Left ventricle myocardium inferior (tissue), 1 donor: ENCODE data around the gene UHRF2. TPM values are rescaled to one million over a fixed set of nuclear protein-coding genes. Genes with fewer than 3 reads are reported as not detected.

Experiments used
- DNase-seq: peaks from one replicate; pipeline ENCODE4 v3.0.0-alpha.2; 2020
- H3K27ac ChIP-seq: fragments of 200-600 bp; replicated peaks from 2 replicates; pipeline ENCODE4 v1.8.0; 2021
- H3K27me3 ChIP-seq: fragments of 200-600 bp; 2 replicates; pipeline ENCODE4 v1.8.0; 2021; ENCODE audit warnings: low read depth
- H3K36me3 ChIP-seq: fragments of 200-600 bp; 2 replicates; pipeline ENCODE4 v1.8.0; 2021
- H3K4me1 ChIP-seq: fragments of 200-600 bp; 2 replicates; pipeline ENCODE4 v1.8.0; 2021
- H3K4me3 ChIP-seq: fragments of 200-600 bp; 2 replicates; pipeline ENCODE4 v1.8.0; 2021; ENCODE audit warnings: mild to moderate bottlenecking, moderate library complexity
- H3K9me3 ChIP-seq: fragments of 200-600 bp; replicated peaks from 2 replicates; pipeline ENCODE4 v1.8.0; 2021
- intact Hi-C: fragments of 100-400 bp; cut with micrococcal nuclease; formaldehyde crosslinking; loops from one replicate; pipeline ENCODE4 v1.11.0; 2022
- total RNA-seq: library from RNA; stranded (reverse); fragmentation: NEBNext Ultra II Directional; extraction: Animal tissue kit (Norgen Biotek cat#: 25700); gene quantifications from one replicate; pipeline ENCODE4 v1.2.1, GENCODE V29; 2021
- TF ChIP-seq, protein P1 (sequence below): fragments of 200-600 bp; IDR thresholded peaks from 2 replicates; pipeline ENCODE4 v1.8.0; 2021; ENCODE audit warnings: antibody characterized with exemption, mild to moderate bottlenecking, borderline replicate concordance
- donor health status: DM: no; HTN: yes; CAD: no; lungs with severe emphysema.

UHRF2 gene
- total RNA-seq, 1 donor from 2014 or later, result 14.1 TPM

DNA sequence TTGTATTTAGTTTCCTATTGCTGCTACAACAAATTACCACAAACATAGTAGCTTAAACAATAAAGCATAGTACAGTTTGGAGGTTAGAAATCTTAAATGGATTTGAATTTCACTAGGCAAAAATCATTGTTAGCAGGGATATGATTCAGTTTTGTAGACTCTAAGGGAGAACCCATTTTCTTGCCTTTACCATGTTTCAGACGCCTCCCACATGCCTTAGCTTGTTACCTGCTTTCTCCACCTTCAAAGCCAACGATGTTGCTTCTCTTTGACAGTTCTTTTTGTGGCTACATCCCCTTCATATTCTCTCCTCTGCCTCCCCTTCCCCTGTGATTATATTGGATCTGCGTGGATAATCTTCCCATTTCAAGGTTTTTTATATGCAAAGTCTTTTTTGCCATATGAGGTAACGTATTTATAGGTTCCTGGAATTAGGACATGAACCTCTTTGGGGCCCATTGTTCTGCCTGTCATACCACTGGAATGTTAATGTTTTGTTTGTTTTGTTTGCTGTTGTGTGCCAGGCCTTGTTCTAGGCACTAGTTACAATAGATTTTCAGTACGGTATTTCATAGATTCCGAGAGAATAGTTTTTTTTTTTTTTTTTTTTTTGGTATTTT lies 54.1 kb downstream of the UHRF2 start:
- TF ChIP-seq, protein P1, sequence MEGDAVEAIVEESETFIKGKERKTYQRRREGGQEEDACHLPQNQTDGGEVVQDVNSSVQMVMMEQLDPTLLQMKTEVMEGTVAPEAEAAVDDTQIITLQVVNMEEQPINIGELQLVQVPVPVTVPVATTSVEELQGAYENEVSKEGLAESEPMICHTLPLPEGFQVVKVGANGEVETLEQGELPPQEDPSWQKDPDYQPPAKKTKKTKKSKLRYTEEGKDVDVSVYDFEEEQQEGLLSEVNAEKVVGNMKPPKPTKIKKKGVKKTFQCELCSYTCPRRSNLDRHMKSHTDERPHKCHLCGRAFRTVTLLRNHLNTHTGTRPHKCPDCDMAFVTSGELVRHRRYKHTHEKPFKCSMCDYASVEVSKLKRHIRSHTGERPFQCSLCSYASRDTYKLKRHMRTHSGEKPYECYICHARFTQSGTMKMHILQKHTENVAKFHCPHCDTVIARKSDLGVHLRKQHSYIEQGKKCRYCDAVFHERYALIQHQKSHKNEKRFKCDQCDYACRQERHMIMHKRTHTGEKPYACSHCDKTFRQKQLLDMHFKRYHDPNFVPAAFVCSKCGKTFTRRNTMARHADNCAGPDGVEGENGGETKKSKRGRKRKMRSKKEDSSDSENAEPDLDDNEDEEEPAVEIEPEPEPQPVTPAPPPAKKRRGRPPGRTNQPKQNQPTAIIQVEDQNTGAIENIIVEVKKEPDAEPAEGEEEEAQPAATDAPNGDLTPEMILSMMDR, result no peak
- H3K27ac ChIP-seq, result no peak overlapping the region
- H3K4me1 ChIP-seq, result peaks cover 3% of the 10 kb centered on the region
- H3K9me3 ChIP-seq, result no peaks in the 10 kb centered on the region
- no peaks in the 10 kb centered on the region for H3K36me3 ChIP-seq
- no peaks in the 10 kb centered on the region for H3K27me3 ChIP-seq
- intact Hi-C loops, result no loop called here
- H3K4me3 ChIP-seq, result no peak overlapping the region
- no peak for DNase-seq

DNA sequence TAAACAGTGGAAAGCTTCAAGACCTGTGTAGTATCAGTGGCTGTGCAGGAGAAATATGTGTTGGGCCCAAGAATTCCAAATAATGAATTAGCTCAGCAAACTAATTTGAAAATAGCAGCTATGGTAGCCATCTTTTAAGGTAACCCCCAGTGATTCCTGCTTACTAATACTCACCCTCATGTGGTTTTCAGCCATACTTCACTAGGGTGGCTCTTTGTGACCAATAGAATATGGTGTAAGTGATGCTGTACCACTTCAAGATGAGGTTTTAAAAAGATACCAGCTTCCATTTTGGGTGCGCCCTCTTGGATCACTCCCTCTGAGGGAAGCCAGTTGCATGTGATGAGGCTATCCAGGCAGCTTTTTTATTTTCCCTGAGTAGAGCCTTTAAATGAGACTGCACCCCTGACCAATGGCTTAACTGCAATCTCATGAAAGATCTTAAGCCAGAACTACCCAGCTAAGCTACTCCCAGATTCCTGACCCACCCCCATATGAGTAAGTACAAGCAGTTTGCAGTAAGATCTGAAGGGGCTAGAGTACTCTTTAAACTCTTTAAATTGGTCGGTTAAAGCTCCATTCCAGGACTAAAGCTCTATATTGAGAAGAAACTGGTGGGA lies 58.3 kb downstream of the UHRF2 start:
- Histone ChIP-seq H3K4me1 (peaks cover 3% of the 10 kb centered on the region), H3K9me3 (no peaks in the 10 kb centered on the region), H3K27ac (no peak overlapping the region), H3K36me3 (peaks cover 6% of the 10 kb centered on the region), H3K4me3 (no peak overlapping the region), H3K27me3 (no peaks in the 10 kb centered on the region)
- TF ChIP-seq, protein P1, result no peak
- no peak for DNase-seq
- intact Hi-C loops, result no loop called here

DNA sequence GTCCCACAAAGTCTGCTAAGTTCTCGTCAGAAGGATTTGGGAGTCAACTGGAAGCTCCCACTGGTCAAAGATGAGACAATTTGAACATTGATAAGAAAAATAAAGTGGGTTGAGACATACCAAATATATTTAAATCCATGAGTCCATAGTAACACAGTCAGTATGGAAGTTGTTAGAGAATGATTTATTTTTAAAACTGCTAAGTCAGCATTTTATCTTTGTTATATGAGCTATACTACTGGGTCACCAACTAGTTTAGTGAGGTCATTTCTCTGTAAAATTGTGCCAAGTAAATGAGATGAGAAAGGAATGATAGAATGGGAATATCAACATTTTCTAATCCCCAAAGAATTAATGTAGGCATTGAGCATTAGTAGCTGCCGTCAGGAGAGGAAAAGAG lies 60.2 kb downstream of the UHRF2 start:
- no peaks in the 10 kb centered on the region for H3K27me3 ChIP-seq
- peaks cover 3% of the 10 kb centered on the region for H3K4me1 ChIP-seq
- H3K9me3 ChIP-seq, result no peaks in the 10 kb centered on the region
- H3K27ac ChIP-seq, result no peak overlapping the region
- peaks cover 24% of the 10 kb centered on the region for H3K36me3 ChIP-seq
- intact Hi-C loops, result no loop called here
- H3K4me3 ChIP-seq, result no peak overlapping the region
- TF ChIP-seq, protein P1, result no peak
- DNase-seq, result no peak

DNA sequence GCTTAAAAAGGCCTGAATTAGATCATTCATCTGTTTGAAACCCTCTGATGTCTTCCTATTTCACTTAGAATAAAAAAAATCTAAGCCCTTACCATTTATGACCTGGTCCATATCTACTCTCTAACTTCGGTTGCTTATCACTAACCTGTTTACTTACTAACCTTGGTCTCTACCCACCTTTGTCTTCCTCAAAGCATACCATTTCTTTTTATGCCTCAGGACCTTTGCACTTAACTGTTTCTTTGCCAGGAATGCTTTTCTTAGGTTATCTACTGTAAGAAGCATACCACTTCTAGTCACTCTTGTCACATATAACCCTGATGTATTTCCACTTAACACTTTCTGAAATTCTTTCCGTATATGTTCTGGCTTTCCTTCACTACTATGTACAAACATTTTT lies 67.0 kb downstream of the UHRF2 start:
- peaks cover 85% of the 10 kb centered on the region for H3K36me3 ChIP-seq
- no peak for DNase-seq
- intact Hi-C loops, result no loop called here
- H3K4me1 ChIP-seq, result no peaks in the 10 kb centered on the region
- no peak overlapping the region for H3K4me3 ChIP-seq
- H3K9me3 ChIP-seq, result no peaks in the 10 kb centered on the region
- no peak overlapping the region for H3K27ac ChIP-seq
- no peaks in the 10 kb centered on the region for H3K27me3 ChIP-seq
- TF ChIP-seq, protein P1, result no peak

DNA sequence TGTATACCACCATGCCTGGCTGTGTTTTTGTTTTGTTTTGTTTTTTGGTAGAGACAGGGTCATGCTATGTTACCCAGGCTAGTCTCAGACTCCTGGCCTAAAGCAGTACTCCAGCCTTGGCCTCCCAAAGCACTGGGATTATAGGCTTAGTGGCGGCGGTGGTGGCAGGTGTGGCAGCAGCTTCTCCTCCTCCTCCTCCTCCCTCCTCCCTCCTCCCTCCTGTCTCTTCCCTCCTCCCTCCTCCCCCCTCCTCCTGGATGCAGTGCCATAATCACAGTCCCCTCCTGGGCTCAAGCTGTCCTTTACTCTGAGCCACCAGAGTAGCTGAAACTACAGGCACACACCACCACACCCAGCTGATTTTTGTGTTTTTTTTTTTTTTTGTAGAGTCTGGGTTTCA lies 71.2 kb downstream of the UHRF2 start:
- TF ChIP-seq, protein P1, result no peak
- Histone ChIP-seq H3K27me3 (no peaks in the 10 kb centered on the region), H3K4me3 (no peak overlapping the region), H3K4me1 (no peaks in the 10 kb centered on the region), H3K36me3 (peaks cover 92% of the 10 kb centered on the region), H3K27ac (no peak overlapping the region), H3K9me3 (no peaks in the 10 kb centered on the region)
- no peak for DNase-seq
- intact Hi-C loops, result no loop called here
